Measurements from ENCODE around the gene ZNF814.
"Not testable (repeated sequence)": the region's sequence is repeated elsewhere in the genome, so short reads cannot be mapped to it uniquely, and the experiment has no call there.

The ZNF814 gene

GRCh38 chr19:57854117-57854516 is 34.7 kb downstream of the ZNF814 start:
- not testable (repeated sequence) for DNase-seq (ENCODE audit: low read depth)

DNA sequence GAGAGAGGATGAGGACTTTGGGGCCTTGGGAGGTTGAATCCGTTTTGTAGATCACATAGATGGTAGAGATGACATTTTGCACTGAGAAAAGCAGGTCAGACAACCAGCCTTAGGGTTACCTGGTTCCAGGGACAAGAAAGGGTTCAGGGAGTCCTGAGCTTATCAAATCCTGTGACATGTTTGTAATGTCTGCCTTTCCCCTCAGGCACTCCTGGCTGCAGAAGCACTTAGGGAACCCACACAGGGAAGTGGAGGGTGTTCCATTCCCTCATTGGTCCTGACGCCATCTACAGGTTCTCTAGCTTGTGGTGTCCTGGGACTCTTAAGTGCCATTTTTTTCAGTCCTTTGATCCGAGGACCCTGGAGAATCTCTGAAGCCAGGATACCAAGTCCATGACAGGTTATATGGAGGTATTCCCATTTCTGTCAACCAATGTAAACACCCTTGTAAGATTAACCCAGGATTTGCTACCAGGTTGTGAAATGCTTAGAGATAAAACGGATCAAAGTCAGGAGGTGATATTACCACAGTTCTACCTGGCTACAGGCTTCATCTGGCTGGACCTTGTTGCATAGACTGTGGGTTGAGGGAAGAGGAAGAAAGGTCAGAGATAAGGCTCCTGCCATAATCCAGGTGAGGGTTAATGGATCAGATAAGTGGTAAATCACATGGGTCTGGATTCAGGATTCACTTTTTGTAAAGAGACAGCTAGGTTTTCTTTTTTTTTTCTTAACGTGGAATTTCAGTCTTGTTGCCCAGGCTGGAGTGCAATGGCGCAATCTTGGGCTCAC is 36.8 kb downstream of the ZNF814 start:
- not testable (repeated sequence) for DNase-seq (ENCODE audit: low read depth)

DNA sequence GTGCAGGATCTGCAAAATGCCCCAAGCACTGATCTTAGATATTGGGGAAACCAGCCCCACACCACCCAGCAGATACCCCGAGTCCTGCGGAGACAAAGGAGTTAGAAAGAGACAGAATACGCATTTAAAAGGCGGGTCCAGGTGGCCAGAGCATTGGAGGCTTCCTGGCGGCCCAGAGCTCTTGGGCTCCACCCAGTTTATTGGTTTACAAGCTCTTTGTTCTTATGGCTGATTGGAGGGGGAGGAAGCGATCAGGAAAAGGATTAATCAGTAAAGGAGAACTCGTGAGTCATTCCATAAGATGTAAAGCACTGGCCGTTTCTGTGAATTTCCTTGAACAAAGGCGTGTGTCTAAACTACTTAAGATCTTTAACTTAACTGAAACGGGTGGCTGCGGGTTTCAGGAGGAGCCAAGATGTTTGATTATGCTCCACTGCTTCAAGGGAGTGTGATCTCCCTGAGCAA is 38.3 kb downstream of the ZNF814 start:
- DNase-seq (ENCODE audit: low read depth): no peak

GRCh38 chr19:57849666-57850473 is 39.0 kb downstream of the ZNF814 start, which contains the start of gene ZNF587:
Gene ZNF587, plus strand, starts transcription at chr19:57849859. Its CDS starts 180 bp downstream, at chr19:57850039.
- peak; percentile 73 for DNase-seq (ENCODE audit: low read depth)

DNA sequence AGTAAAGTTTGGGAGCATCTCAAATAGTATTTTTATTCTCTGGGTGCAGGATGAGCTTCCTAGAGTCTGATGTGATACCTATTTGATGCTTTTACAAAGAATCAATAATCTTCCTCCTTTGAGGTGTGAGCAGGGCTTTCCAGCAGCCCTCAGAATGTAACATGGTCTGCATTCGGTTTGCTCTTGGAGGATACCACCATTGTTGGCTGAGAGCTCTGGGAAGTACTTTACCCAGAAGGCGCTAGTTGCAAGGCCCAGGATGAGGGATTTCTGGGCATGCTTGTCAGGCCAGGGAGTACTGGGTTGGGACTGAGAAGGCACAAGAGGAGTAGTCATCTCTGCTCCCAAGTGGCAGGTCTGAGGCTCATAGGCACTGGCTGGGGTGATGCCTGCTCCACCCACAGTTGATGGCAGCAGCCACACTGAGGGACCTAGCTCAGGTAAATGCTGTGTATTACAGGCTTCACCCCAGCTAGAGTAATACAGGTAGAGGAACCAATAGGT is 39.6 kb downstream of the ZNF814 start:
- not testable (repeated sequence) for DNase-seq (ENCODE audit: low read depth)

GRCh38 chr19:57847164-57847563 is 41.7 kb downstream of the ZNF814 start:
- not testable (repeated sequence) for DNase-seq (ENCODE audit: low read depth)

GRCh38 chr19:57841122-57841763 is 47.6 kb downstream of the ZNF814 start:
- no peak for DNase-seq (ENCODE audit: low read depth)

GRCh38 chr19:57838622-57839191 is 50.1 kb downstream of the ZNF814 start:
- not testable (repeated sequence) for DNase-seq (ENCODE audit: low read depth)

DNA sequence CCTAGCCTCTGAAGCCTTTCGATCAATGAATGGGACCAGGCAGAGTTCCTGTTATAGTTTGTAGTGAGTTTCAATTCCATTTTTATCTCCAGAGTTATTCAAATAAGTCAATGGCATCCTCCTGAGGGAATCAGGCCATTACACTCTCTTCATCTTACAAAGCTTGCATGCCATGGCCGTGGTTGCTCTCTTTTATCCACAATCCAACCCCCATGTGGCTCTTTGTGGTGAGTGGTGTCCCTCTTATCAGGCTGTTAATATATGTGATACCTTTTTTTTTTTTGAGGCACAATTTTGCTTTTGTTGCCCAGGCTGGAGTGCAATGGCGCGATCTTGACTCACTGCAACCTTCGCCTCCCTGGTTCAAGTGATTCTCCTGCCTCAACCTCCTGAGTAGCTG is 51.8 kb downstream of the ZNF814 start:
- DNase-seq (ENCODE audit: low read depth): not testable (repeated sequence)

DNA sequence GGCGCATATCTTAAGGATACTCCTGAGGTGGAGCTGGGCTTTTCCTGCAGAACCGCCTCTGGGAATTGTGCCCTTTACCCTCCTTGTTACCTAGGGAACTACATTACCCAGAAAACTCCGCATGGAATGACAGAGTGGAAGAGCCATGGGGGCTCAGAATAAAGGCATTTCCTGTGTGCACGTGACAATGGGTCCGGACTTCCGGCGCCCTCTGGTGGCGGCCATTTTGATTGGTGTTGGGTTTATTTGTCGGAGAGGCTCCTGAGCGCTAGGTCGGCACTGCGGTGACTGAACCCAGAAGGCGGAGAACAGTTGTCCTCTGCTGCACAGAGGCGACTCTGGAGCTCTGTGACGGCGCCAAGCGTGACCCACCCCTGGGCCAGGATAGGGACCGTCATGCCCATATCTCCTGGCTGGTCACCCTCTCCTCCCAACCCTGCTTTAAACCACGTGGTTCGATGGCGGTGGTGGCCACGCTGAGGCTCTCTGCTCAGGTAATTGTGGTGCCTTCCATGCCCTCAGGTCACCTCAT is 58.7 kb downstream of the ZNF814 start, which contains the start of gene ZNF587B:
ZNF587B (plus strand) TSS at position 229 of the 532 bp plus-strand sequence; CDS start at position 459, 230 bp downstream.
- no peak for DNase-seq (ENCODE audit: low read depth)

- DNase-seq (ENCODE audit: low read depth): no peak
These were observed 59.5 kb downstream of the ZNF814 start for GRCh38 chr19:57829316-57829715.

GRCh38 chr19:57825511-57825910 is 63.3 kb downstream of the ZNF814 start:
- no peak for DNase-seq (ENCODE audit: low read depth)

- DNase-seq (ENCODE audit: low read depth): not testable (repeated sequence)
These were observed 65.2 kb downstream of the ZNF814 start for GRCh38 chr19:57823608-57824007.

DNA sequence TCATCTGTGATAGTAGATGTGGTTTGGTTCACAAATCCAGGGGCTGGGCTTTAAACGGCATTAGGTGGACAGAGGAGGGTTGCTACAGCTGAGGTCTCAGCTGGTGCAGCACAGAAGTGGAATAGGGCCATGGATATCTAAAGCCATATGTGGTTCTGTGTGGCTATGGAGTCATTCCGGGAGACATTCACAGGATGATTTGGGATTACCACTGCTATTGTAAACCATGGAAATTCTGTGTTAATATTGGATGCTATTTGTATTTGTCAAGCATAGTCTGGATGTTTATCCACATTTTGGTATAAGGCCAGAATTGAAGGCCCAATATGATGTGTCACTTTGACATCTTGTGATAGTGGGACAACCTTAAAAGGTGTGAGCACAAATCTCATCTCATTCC is 65.7 kb downstream of the ZNF814 start:
- not testable (repeated sequence) for DNase-seq (ENCODE audit: low read depth)

DNA sequence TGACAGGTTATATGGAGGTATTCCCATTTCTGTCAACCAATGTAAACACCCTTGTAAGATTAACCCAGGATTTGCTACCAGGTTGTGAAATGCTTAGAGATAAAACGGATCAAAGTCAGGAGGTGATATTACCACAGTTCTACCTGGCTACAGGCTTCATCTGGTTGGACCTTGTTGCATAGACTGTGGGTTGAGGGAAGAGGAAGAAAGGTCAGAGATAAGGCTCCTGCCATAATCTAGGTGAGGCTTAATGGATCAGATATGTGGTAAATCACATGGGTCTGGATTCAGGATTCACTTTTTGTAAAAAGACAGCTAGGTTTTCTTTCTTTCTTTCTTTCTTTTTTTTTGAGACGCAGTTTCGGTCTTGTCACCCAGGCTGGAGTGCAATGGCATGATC is 67.3 kb downstream of the ZNF814 start:
- DNase-seq (ENCODE audit: low read depth): not testable (repeated sequence)

DNA sequence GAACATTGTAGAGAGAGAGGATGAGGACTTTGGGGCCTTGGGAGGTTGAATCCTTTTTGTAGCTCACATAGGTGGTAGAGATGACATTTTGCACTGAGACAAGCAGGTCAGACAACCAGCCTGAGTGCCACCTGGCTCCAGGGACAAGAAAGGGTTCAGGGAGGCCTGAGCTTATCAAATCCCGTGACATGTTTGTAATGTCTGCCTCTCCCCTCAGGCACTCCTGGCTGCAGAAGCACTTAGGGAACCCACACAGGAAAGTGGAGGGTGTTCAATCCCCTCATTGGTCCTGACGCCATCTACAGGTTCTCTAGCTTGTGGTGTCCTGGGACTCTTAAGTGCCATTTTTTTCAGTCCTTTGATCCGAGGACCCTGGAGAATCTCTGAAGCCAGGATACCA is 67.7 kb downstream of the ZNF814 start:
- not testable (repeated sequence) for DNase-seq (ENCODE audit: low read depth)

DNA sequence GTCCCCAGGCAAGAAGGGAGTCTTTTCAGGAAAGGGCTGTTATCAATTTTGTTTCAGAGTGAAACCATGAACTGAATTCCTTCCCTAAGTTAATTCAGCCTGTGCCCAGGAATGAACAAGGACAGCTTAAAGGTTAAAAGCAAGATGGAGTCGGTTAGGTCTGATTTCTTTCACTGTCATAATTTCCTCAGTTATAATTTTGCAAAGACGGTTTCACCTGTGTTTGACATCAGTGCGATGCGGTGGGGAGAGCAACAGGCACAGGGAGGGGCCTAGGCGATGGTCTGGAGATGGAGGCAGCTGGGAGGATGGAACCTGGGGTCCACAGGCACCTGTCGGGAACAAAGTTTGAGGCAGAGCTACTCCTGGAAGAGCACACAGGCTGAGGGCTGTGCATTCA is 68.2 kb downstream of the ZNF814 start:
- DNase-seq (ENCODE audit: low read depth): no peak

DNA sequence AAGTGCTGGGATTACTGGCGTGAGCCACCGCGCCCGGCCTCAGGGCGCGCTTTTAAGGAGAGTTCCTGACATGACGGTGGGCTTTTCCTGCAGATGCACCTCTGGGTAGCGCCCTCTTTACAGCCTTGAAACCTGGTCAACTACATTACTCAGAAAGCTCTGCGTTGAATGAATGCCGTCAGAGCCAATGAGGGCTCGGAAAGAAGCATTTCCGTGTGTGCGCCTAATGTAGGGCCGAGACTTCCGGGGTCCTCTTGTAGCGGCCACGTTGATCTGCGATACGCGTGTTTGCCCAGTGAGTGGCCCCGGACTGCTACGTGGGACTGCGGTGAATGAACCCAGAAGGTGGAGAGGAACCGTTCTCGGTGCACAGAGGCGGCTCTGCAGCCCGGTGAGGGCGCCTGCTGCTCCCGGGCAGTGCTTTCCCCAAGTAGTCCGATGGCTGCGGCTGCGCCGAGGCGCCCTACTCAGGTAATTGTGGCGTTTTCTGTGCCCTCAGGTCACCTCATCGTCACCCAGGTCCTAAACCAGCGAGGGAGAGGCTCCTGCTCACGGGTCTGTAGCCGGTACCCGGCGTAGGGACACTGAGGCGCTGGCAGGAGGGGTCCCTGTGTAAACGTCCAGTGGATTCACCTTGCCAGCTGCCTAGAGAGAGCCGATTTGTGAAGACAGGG is 69.2 kb downstream of the ZNF814 start:
- DNase-seq (ENCODE audit: low read depth): peak; percentile 77

DNA sequence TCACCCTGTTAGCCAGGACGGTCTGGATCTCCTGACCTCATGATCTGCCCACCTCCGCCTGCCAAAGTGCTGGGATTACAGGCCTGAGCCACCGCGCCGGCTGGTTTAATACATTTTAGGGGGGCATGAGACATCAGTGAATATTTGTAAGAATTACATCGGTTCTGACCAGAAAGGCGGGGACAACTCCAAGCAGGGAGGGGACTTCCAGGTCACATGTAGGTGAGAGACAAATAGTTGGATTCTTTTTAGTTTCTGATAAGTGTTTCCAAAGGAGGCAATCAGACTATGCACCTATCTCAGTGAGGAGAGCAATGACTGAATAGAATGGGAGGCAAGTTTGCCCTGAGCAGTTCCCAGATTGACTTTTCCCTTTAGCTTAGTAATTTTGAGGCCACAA is 70.5 kb downstream of the ZNF814 start:
- DNase-seq (ENCODE audit: low read depth): no peak

DNA sequence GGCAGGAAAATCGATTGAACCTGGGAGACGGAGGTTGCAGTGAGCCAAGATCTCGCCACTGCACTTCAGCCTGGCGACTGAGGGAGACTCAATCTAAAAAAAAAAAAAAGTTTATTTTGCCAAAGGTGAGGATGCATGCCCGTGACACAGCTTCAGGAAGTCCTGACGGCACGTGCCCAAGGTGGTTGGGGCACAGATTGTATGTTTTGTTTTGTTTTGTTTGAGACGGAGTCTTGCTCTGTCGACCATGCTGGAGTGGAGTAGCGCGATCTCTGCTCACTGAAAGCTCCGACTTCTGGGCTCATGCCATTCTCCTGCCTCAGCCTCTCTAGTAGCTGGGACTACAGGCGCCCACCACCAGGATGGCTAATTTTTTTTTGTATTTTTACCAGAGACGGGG is 70.9 kb downstream of the ZNF814 start:
- no peak for DNase-seq (ENCODE audit: low read depth)

- DNase-seq (ENCODE audit: low read depth): no peak
These were observed 72.2 kb downstream of the ZNF814 start for GRCh38 chr19:57816652-57817051.

All from T-helper 22 cell (primary cell).